Colonic mucosa (tissue), 4 donors: ENCODE data around the gene KANSL1L. TPM values are rescaled to one million over a fixed set of nuclear protein-coding genes. Genes with fewer than 3 reads are reported as not detected.

Experiments used
- DNase-seq: peaks from one replicate; pipeline ENCODE4 v3.0.0-alpha.2; 2020
- H3K27ac ChIP-seq: fragments of 200-600 bp; one replicate; pipeline ENCODE4 v1.8.0; 2021
- H3K27me3 ChIP-seq: fragments of 200-600 bp; one replicate; pipeline ENCODE4 v1.8.0; 2021
- H3K36me3 ChIP-seq: fragments of 200-600 bp; one replicate; pipeline ENCODE4 v1.8.0; 2021
- H3K4me1 ChIP-seq: fragments of 200-600 bp; one replicate; pipeline ENCODE4 v1.8.0; 2021; ENCODE audit warnings: mild to moderate bottlenecking
- H3K4me3 ChIP-seq: fragments of 200-600 bp; one replicate; pipeline ENCODE4 v1.8.0; 2021
- H3K9ac ChIP-seq, 2 donors: one replicate each; pipeline ENCODE4 v1.7.0; 2013; ENCODE audit warnings: control low read depth in 2 of 2, low read depth in 2 of 2, low read length in 2 of 2
- H3K9me3 ChIP-seq: fragments of 200-600 bp; one replicate; pipeline ENCODE4 v1.8.0; 2021
- CTCF ChIP-seq: fragments of 200-600 bp; IDR thresholded peaks from one replicate; pipeline ENCODE4 v1.8.0; 2022; ENCODE audit warnings: antibody characterized with exemption, mild to moderate bottlenecking
- intact Hi-C: fragments of 100-400 bp; cut with DNase I; formaldehyde crosslinking; loops from one replicate; pipeline ENCODE4 v1.14.1; 2022
- total RNA-seq, 2 donors: library from RNA; stranded (reverse); fragmentation: NEBNext Ultra II Directional in 1 of 2; extraction: Animal tissue kit (Norgen Biotek cat#: 25700) in 1 of 2; gene quantifications; one replicate each; pipeline ENCODE4 v1.2.1, GENCODE V29; 2021
- donor health status: healthy.
- donor health status: DM: no; HTN: no; CAD: no.
- donor health status: DM: no; HTN: no; CAD: no.

Gene KANSL1L
- total RNA-seq, 2 donors from 2014 or later = 5.9 to 7.7 TPM

- Histone ChIP-seq H3K9ac (no peak overlapping the region), H3K27ac (no peak overlapping the region), H3K27me3 (no peaks in the 10 kb centered on the region), H3K4me3 (no peak overlapping the region), H3K9me3 (no peaks in the 10 kb centered on the region), H3K36me3 (no peaks in the 10 kb centered on the region), H3K4me1 (peaks cover 5% of the 10 kb centered on the region)
- no peak for TF ChIP-seq CTCF
- DNase-seq = no peak
- intact Hi-C loops = no loop called here
These were observed 4.0 kb downstream of the KANSL1L start for GRCh38 chr2:210167227-210167626.

DNA sequence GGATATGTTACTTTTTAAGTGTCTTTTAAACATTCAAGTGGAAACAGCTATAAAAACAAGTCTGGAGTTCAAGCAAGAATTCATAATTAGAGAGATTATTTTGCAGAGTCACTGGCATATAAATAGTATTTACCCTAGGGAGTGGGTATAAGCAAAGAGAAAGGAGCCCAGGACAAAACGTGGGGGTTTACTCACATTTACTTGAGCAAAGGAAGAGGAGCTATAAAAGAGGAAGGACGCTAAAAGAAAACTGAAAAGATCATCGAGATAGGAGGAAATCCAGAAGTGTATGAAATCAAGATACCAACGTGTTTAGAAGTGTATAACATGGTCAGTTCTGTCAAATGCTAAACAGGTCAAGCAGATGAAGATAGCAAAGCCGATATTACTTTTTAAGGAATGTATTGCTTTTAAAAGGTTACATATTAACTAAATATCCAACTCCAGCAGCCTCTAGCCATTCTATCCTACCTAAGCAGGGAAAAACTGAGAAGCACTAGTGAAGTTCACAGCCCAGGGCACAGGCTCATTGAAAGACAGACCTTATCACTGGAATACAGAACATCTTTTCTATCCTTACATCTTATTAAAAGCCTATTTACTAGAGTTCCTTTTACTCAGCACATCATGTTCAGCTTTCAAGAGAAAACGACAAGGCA lies 8.6 kb downstream of the KANSL1L start:
- no peak overlapping the region for H3K27ac ChIP-seq
- no peak for DNase-seq
- H3K27me3 ChIP-seq = no peaks in the 10 kb centered on the region
- H3K9me3 ChIP-seq = no peaks in the 10 kb centered on the region
- no peaks in the 10 kb centered on the region for H3K4me1 ChIP-seq
- no peak for TF ChIP-seq CTCF
- no peak overlapping the region for H3K4me3 ChIP-seq
- H3K9ac ChIP-seq = no peak overlapping the region
- intact Hi-C loops = no loop called here
- H3K36me3 ChIP-seq = no peaks in the 10 kb centered on the region

DNA sequence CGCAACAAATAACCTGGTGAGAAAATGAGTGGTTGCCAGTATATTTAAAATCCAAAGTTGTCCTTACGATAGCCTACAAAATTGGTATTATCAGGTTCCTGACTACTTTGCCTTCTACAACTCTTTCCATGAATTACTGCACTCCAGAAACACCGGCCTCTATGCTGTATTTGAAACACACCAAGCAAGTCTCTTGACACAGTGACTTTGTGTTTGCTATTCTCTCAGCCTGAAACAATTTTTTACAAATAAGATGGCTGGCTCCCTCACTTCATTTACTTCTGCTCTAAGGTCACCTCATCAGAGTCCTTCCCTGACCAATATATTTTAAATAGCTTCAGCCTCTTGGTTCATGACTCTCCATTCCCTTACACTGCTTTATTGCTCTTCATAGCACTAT lies 12.2 kb downstream of the KANSL1L start:
- Histone ChIP-seq H3K4me3 (no peak overlapping the region), H3K4me1 (no peaks in the 10 kb centered on the region), H3K9me3 (no peaks in the 10 kb centered on the region), H3K27ac (no peak overlapping the region), H3K27me3 (no peaks in the 10 kb centered on the region), H3K9ac (no peak overlapping the region), H3K36me3 (no peaks in the 10 kb centered on the region)
- no peak for TF ChIP-seq CTCF
- DNase-seq = no peak
- intact Hi-C loops = no loop called here

- H3K4me1 ChIP-seq = no peaks in the 10 kb centered on the region
- intact Hi-C loops = no loop called here
- H3K27ac ChIP-seq = no peak overlapping the region
- no peaks in the 10 kb centered on the region for H3K27me3 ChIP-seq
- no peak overlapping the region for H3K4me3 ChIP-seq
- DNase-seq = no peak
- H3K9ac ChIP-seq = no peak overlapping the region
- H3K36me3 ChIP-seq = no peaks in the 10 kb centered on the region
- no peak for TF ChIP-seq CTCF
- H3K9me3 ChIP-seq = no peaks in the 10 kb centered on the region
These were observed 13.0 kb downstream of the KANSL1L start for GRCh38 chr2:210158236-210158635.

DNA sequence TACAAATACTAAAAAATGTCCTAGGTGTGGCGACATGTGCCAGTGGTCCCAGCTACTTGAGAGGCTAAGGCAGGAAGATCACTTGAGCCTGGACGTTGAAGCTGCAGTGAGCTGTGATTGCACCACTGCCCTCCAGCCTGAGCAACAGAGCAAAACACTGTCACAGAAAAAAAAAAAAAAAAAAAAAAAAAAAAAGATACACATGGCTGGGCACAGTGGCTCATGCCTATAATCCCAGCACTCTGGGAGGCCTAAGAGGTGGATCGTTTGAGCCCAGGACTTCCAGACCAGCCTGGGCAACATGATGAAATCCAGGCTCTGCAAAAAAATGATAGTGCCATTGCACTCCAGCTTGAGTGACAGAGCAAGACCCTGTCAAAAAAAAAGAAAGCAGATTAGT lies 13.7 kb downstream of the KANSL1L start:
- no peak for TF ChIP-seq CTCF
- intact Hi-C loops = no loop called here
- Histone ChIP-seq H3K9ac (no peak overlapping the region), H3K36me3 (no peaks in the 10 kb centered on the region), H3K27me3 (no peaks in the 10 kb centered on the region), H3K9me3 (no peaks in the 10 kb centered on the region), H3K4me1 (no peaks in the 10 kb centered on the region), H3K4me3 (no peak overlapping the region), H3K27ac (no peak overlapping the region)
- no peak for DNase-seq
